Measurements from ENCODE around the gene ELP2. TPM values are rescaled to one million over a fixed set of nuclear protein-coding genes. Genes with fewer than 3 reads are reported as not detected.

Gene ELP2
- total RNA-seq, 1 donor from 2014 or later, result 111 TPM

- no peak for DNase-seq (ENCODE audit: low spot score)
These were observed 9.4 kb upstream of the ELP2 start for GRCh38 chr18:36120297-36120696.

- no peak for DNase-seq (ENCODE audit: low spot score)
These were observed 4.9 kb upstream of the ELP2 start for GRCh38 chr18:36124841-36125240.

GRCh38 chr18:36126668-36127067, 3.0 kb upstream of the ELP2 start:
- DNase-seq (ENCODE audit: low spot score), result no peak

GRCh38 chr18:36127836-36128529, 1.7 kb upstream of the ELP2 start:
- no peak for DNase-seq (ENCODE audit: low spot score)

GRCh38 chr18:36128530-36128870, 1.2 kb upstream of the ELP2 start:
- no peak for DNase-seq (ENCODE audit: low spot score)

GRCh38 chr18:36128907-36129299, 796 bp upstream of the ELP2 start:
- no peak for DNase-seq (ENCODE audit: low spot score)

- no peak for DNase-seq (ENCODE audit: low spot score)
These were observed 536 bp downstream of the ELP2 start for GRCh38 chr18:36130039-36130831.

- DNase-seq (ENCODE audit: low spot score), result no peak
These were observed 1.4 kb downstream of the ELP2 start for GRCh38 chr18:36130883-36131653.

GRCh38 chr18:36131692-36132483, 2.2 kb downstream of the ELP2 start:
- DNase-seq (ENCODE audit: low spot score), result no peak

- DNase-seq (ENCODE audit: low spot score), result no peak
These were observed 3.1 kb downstream of the ELP2 start for GRCh38 chr18:36132756-36133155.

- no peak for DNase-seq (ENCODE audit: low spot score)
These were observed 5.6 kb downstream of the ELP2 start for GRCh38 chr18:36135264-36135663.

GRCh38 chr18:36139245-36139644, 9.5 kb downstream of the ELP2 start:
- no peak for DNase-seq (ENCODE audit: low spot score)

GRCh38 chr18:36141576-36141975, 11.9 kb downstream of the ELP2 start:
- no peak for DNase-seq (ENCODE audit: low spot score)

GRCh38 chr18:36142751-36143150, 13.1 kb downstream of the ELP2 start:
- DNase-seq (ENCODE audit: low spot score), result no peak

- no peak for DNase-seq (ENCODE audit: low spot score)
These were observed 13.7 kb downstream of the ELP2 start for GRCh38 chr18:36143391-36143790.

- DNase-seq (ENCODE audit: low spot score), result no peak
These were observed 20.0 kb downstream of the ELP2 start for GRCh38 chr18:36149514-36150289.

GRCh38 chr18:36152781-36153180, 23.1 kb downstream of the ELP2 start:
- no peak for DNase-seq (ENCODE audit: low spot score)

GRCh38 chr18:36153203-36153602, 23.5 kb downstream of the ELP2 start:
- DNase-seq (ENCODE audit: low spot score), result no peak

GRCh38 chr18:36153771-36154170, 24.1 kb downstream of the ELP2 start:
- DNase-seq (ENCODE audit: low spot score), result no peak

- DNase-seq (ENCODE audit: low spot score), result no peak
These were observed 26.4 kb downstream of the ELP2 start for GRCh38 chr18:36155851-36156757.
